C4-2B (cell line): ENCODE measurements around the gene SLC38A9.
"Not testable (repeated sequence)": the region's sequence is repeated elsewhere in the genome, so short reads cannot be mapped to it uniquely, and the experiment has no call there.

Experiments used
- H3K27ac ChIP-seq: fragments of 450-650 bp; 2 replicates; pipeline ENCODE4 v1.5.1; 2017
- CTCF ChIP-seq: fragments of 450-650 bp; conservative IDR thresholded peaks from 2 replicates; pipeline ENCODE4 v1.5.1; 2017; ENCODE audit warnings: mild to moderate bottlenecking
- ZFX ChIP-seq: fragments of 450-650 bp; IDR thresholded peaks from 2 replicates; pipeline ENCODE4 v1.6.1; 2017

SLC38A9 gene

GRCh38 chr5:55712023-55712859 lies at the start of gene SLC38A9:
TSS of gene SLC38A9 (minus strand) at chr5:55712324. CDS start at chr5:55697958, 14,366 bp downstream.
- H3K27ac ChIP-seq, result peak within 1 kb of the TSS; percentile 63
- TF ChIP-seq CTCF (no peak), ZFX (peak; percentile 32; the same call in 1 of the 2 replicates)

GRCh38 chr5:55761721-55762120 lies 49.6 kb upstream of the SLC38A9 start:
- not testable (repeated sequence) for H3K27ac ChIP-seq

GRCh38 chr5:55758714-55759113 lies 46.6 kb upstream of the SLC38A9 start:
- H3K27ac ChIP-seq, result no peak overlapping the region
- TF ChIP-seq CTCF (no peak), ZFX (no peak)

- no peak for TF ChIP-seq CTCF
- H3K27ac ChIP-seq, result no peak overlapping the region
Observed at GRCh38 chr5:55758231-55758630, 46.1 kb upstream of the SLC38A9 start.

GRCh38 chr5:55750499-55750898 lies 38.4 kb upstream of the SLC38A9 start:
- TF ChIP-seq ZFX (no peak), CTCF (no peak)
- H3K27ac ChIP-seq, result no peak overlapping the region

- TF ChIP-seq CTCF (no peak), ZFX (no peak)
Observed at GRCh38 chr5:55750063-55750462, 37.9 kb upstream of the SLC38A9 start.

GRCh38 chr5:55749387-55749786 lies 37.3 kb upstream of the SLC38A9 start:
- H3K27ac ChIP-seq, result no peak overlapping the region
- TF ChIP-seq ZFX (no peak), CTCF (no peak)

More at GRCh38 chr5:55750063-55750462, 37.9 kb upstream of the SLC38A9 start:
- no peak overlapping the region for H3K27ac ChIP-seq
